Prostate gland (tissue), 2 donors: ENCODE data around the gene LSM7. TPM values are rescaled to one million over a fixed set of nuclear protein-coding genes. Genes with fewer than 3 reads are reported as not detected.

Source experiments
- DNase-seq: peaks from one replicate; pipeline ENCODE4 v3.0.0-alpha.2; 2019; ENCODE audit warnings: low spot score
- H3K27ac ChIP-seq, 2 donors: fragments of 200-600 bp; sonication (generic); 2 replicates each; pipeline ENCODE4 v1.5.1; 2017 to 2019
- H3K27me3 ChIP-seq: fragments of 200-600 bp; sonication (generic); replicated peaks from 2 replicates; pipeline ENCODE4 v1.5.1; 2019; ENCODE audit not compliant: insufficient read depth
- H3K36me3 ChIP-seq, 2 donors: fragments of 200-600 bp; sonication (generic); 1 replicate in 1 of 2; 2 replicates in 1 of 2; pipeline versions ENCODE4 v1.5.1 to v1.8.1; 2017 to 2019
- H3K4me1 ChIP-seq: fragments of 200-600 bp; sonication (generic); replicated peaks from 2 replicates; pipeline ENCODE4 v1.5.1; 2019
- H3K4me3 ChIP-seq, 2 donors: fragments of 200-600 bp; sonication (generic); 2 replicates each; pipeline ENCODE4 v1.5.1; 2017 to 2019
- H3K9me3 ChIP-seq: fragments of 200-600 bp; sonication (generic); 2 replicates; pipeline ENCODE4 v1.5.1; 2017
- CTCF ChIP-seq, 4 experiments: fragments of 200-600 bp in 2 of 4; fragments of 450-650 bp in 2 of 4; sonication (generic) in 2 of 4; IDR thresholded peaks; 1 replicate in 3 of 4; 2 replicates in 1 of 4; pipeline ENCODE4 v1.5.1; 2016 to 2019; ENCODE audit warnings: antibody characterized with exemption in 4 of 4, mild to moderate bottlenecking in 2 of 4, moderate library complexity in 2 of 4
- POLR2A ChIP-seq: fragments of 450-650 bp; IDR thresholded peaks from one replicate; pipeline ENCODE4 v1.6.1; 2016; ENCODE audit warnings: antibody characterized with exemption, mild to moderate bottlenecking
- POLR2AphosphoS5 ChIP-seq: sonication (generic); formaldehyde crosslinking; IDR thresholded peaks from one replicate; pipeline ENCODE4 v1.6.1; 2017; ENCODE audit warnings: antibody characterized with exemption
- WGBS: methylation state at CpG from one replicate; pipeline ENCODE4 v1.1.5; 2018; 5-methylcytosine and 5-hydroxymethylcytosine counted together
- intact Hi-C: fragments of 100-400 bp; cut with DNase I; formaldehyde crosslinking; loops from one replicate; pipeline ENCODE4 v1.14.2; 2022
- total RNA-seq, 2 donors: library from RNA; depleted of rRNA; stranded (reverse); fragments of >200 nt; gene quantifications; one replicate each; pipeline ENCODE4 v1.1.0, GENCODE V29; 2016

Gene LSM7
- total RNA-seq, 2 donors from 2014 or later, result 125 to 135 TPM

DNA sequence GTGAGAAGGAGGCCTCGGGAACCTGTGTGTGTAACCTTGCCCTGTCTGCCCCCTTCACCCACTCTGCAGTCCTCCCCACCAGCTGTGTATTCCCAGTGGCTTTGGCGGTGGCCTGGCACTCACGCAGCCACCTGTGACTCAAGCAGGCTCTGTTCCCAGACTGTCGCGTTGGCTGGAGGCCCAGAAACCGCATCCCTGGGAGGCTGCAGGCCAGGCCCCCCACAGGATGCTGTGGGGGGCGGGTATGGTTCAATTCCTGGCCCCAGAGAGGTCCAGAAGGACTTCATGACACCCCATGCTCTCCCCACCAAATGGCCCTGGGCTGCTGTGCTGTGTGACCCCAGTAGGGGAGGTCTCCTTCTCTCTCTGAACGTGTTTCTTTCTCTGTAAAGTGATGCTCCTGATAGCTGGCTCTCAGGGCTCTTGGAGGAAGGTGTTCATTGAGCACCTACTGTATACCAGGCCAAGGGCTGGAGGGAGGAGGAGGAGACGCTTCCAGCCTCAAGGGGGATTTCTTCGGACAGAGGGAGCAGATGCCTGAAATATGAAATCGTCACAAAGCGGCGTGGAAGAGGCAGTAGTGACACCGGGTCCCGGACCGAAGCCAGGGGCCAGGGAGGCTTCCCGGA is 18.5 kb downstream of the LSM7 start:
- Histone ChIP-seq H3K36me3 (no peaks in the 10 kb centered on the region), H3K4me3 (no peak overlapping the region), H3K27me3 (peaks cover 12% of the 10 kb centered on the region), H3K27ac (no peak overlapping the region), H3K9me3 (no peaks in the 10 kb centered on the region), H3K4me1 (no peaks in the 10 kb centered on the region)
- intact Hi-C loops, result no loop called here
- WGBS, result 49% methylated on average over 17 of the region's 17 CpGs
- no peak for DNase-seq
- no peak for TF ChIP-seq CTCF (IDR thresholded peaks at IDR 0.05)
- TF ChIP-seq POLR2A, result no peak
- TF ChIP-seq POLR2AphosphoS5, result no peak

GRCh38 chr19:2308114-2308556 is 20.3 kb downstream of the LSM7 start, which contains the start of gene LINGO3:
Gene LINGO3, minus strand, starts transcription at chr19:2308154. Its CDS starts 16,378 bp downstream, at chr19:2291776.
- no peak for TF ChIP-seq POLR2AphosphoS5
- TF ChIP-seq POLR2A, result no peak
- TF ChIP-seq CTCF (IDR thresholded peaks at IDR 0.05), result no peak
- Histone ChIP-seq H3K27me3 (peaks cover 12% of the 10 kb centered on the region), H3K36me3 (no peaks in the 10 kb centered on the region), H3K4me3 (no peak within 1 kb of the TSS), H3K27ac (no peak within 1 kb of the TSS), H3K9me3 (no peaks in the 10 kb centered on the region), H3K4me1 (no peaks in the 10 kb centered on the region)
- intact Hi-C loops, result no loop called here
- DNase-seq, result no peak
- 9% methylated on average over 19 of the region's 63 CpGs for WGBS

GRCh38 chr19:2307518-2308012 is 20.8 kb downstream of the LSM7 start:
- intact Hi-C loops, result no loop called here
- H3K27ac ChIP-seq, result no peak overlapping the region
- H3K27me3 ChIP-seq, result peaks cover 13% of the 10 kb centered on the region
- DNase-seq, result no peak
- WGBS, result 45% methylated on average over 15 of the region's 33 CpGs
- TF ChIP-seq POLR2A (no peak), POLR2AphosphoS5 (no peak), CTCF (IDR thresholded peaks at IDR 0.05) (no peak)
- no peak overlapping the region for H3K4me3 ChIP-seq
- no peaks in the 10 kb centered on the region for H3K4me1 ChIP-seq
- no peaks in the 10 kb centered on the region for H3K36me3 ChIP-seq
- H3K9me3 ChIP-seq, result no peaks in the 10 kb centered on the region

GRCh38 chr19:2306971-2307370 is 21.4 kb downstream of the LSM7 start:
- Histone ChIP-seq H3K36me3 (no peaks in the 10 kb centered on the region), H3K4me1 (no peaks in the 10 kb centered on the region), H3K4me3 (no peak overlapping the region), H3K27ac (no peak overlapping the region), H3K9me3 (no peaks in the 10 kb centered on the region), H3K27me3 (peaks cover 11% of the 10 kb centered on the region)
- no peak for DNase-seq
- WGBS, result 78% methylated on average over 17 of the region's 17 CpGs
- TF ChIP-seq POLR2AphosphoS5, result no peak
- no peak for TF ChIP-seq POLR2A
- TF ChIP-seq CTCF (IDR thresholded peaks at IDR 0.05), result no peak
- intact Hi-C loops, result no loop called here

DNA sequence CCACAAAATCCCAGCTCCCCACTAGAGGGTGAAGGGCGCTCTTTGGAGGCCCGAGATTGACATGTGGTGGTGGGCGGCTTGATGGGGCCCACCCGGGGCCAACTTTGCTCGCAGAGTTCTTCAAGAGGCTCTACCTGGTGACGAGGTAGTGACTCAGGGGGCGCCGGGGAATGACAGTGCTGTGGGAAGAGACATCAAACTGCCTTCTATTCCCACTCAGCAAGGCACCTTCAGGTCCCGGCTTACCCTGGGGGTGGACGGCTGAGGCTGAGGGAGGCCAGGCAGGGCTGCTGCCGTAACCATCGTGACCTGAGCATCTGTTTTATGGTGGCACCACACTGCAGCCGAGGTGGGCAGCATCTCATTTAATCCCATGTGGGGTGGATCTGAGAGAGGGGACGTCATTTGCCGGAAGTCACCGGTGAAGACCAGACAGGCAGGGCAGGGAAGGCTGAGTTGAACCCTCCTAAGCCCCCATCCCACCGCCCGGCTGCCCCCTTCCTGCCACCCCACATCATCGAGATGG is 22.0 kb downstream of the LSM7 start:
- Histone ChIP-seq H3K27ac (no peak overlapping the region), H3K4me3 (no peak overlapping the region), H3K4me1 (no peaks in the 10 kb centered on the region), H3K36me3 (no peaks in the 10 kb centered on the region), H3K9me3 (no peaks in the 10 kb centered on the region), H3K27me3 (peaks cover 11% of the 10 kb centered on the region)
- no peak for DNase-seq
- 78% methylated on average over 19 of the region's 19 CpGs for WGBS
- intact Hi-C loops, result no loop called here
- TF ChIP-seq POLR2A (no peak), CTCF (IDR thresholded peaks at IDR 0.05) (no peak), POLR2AphosphoS5 (no peak)
